ENCODE measurements around the gene PPM1H.

DNA sequence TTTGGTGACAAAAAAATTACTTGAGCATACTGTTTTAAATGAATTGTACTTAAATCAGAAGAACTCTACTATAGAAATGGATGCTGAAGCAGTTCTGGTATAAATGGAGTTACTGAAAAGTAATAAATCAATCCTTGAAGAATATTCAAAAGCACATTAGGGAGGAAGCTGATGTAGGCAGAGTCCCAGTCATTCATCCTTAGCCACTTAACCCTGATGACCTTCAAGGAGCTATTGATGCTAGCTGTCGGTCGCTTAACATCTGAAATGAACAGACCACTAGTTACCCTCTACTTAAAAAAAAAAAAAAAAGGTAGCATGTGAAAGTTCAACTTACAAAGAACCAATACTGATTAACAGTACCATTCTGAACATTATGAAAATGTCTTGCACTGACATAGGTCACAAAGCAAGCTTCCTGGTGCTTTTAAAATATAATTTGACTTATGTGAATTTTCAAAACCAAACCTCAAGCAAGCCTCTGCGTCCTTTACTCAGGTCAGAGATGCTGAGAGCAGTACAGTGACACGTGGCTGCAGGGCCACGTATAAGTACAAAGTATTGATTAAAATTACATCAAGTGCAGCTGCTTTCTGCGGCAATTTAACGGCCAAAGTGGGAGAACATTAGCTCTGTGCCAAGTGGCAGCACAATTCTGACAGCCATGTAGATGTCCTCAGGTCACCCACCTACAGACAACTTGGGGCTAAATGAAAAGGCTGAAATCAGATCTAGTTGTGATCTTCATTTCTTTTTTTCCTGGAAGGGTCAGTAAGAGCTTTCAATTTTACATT lies 18.1 kb downstream of the PPM1H start:
- TF ChIP-seq CTCF (IDR thresholded peaks at IDR 0.05) (no peak), EP300 (IDR thresholded peaks at IDR 0.05) (no peak)

Data from sigmoid colon (tissue), 4 donors.